ENCODE measurements around the gene TSTD2. TPM values are rescaled to one million over a fixed set of nuclear protein-coding genes. Genes with fewer than 3 reads are reported as not detected.

Gene TSTD2
- total and polyA plus RNA-seq, 4 donors: 9.4 to 26.6 (median 14.1) TPM

- H3K4me3 ChIP-seq: no peak overlapping the region
- 83 to 93% methylated on average over 10 of the region's 10 CpGs for WGBS, 2 donors
- no peaks in the 10 kb centered on the region for H3K9me3 ChIP-seq (ENCODE audit: control insufficient read depth in 4 of 4, insufficient read depth in 3 of 4, low read length in 3 of 4)
- no peak for TF ChIP-seq CTCF (IDR thresholded peaks at IDR 0.05; ENCODE audit: control extremely low read depth, extremely low read depth)
- DNase-seq (no peak), ATAC-seq (ENCODE audit: insufficient read depth, low FRiP score) (no peak)
- no peaks in the 10 kb centered on the region for H3K27me3 ChIP-seq (ENCODE audit: control insufficient read depth in 3 of 3, insufficient read depth in 3 of 3, low read length in 2 of 3)
- peaks cover 16 to 37% (median 26%) of the 10 kb centered on the region in 4 donors for H3K36me3 ChIP-seq (ENCODE audit: control insufficient read depth in 4 of 4, insufficient read depth in 4 of 4, low read length in 4 of 4)
- H3K4me1 ChIP-seq (ENCODE audit: control insufficient read depth in 5 of 5, insufficient read depth in 5 of 5, low read length in 5 of 5): peaks cover 0 to 4% (median 0%) of the 10 kb centered on the region in 5 donors
- no peak overlapping the region for H3K27ac ChIP-seq (ENCODE audit: low read depth in 1 of 2, low read length in 1 of 2)
- H3K9ac ChIP-seq (ENCODE audit: insufficient read depth in 1 of 2, low read length in 2 of 2): no peak overlapping the region
Observed at GRCh38 chr9:97602430-97602829, 30.7 kb downstream of the TSTD2 start.

- H3K4me1 ChIP-seq (ENCODE audit: control insufficient read depth in 5 of 5, insufficient read depth in 5 of 5, low read length in 5 of 5): peaks cover 0 to 4% (median 0%) of the 10 kb centered on the region in 5 donors
- H3K27ac ChIP-seq (ENCODE audit: low read depth in 1 of 2, low read length in 1 of 2): peak overlapping the region in 1 of 2 donors; percentile 69
- TF ChIP-seq CTCF (IDR thresholded peaks at IDR 0.05; ENCODE audit: control extremely low read depth, extremely low read depth): no peak
- WGBS, 2 donors: 94 to 98% methylated on average over 7 of the region's 7 CpGs
- no peak overlapping the region for H3K4me3 ChIP-seq
- peaks cover 13 to 35% (median 23%) of the 10 kb centered on the region in 4 donors for H3K36me3 ChIP-seq (ENCODE audit: control insufficient read depth in 4 of 4, insufficient read depth in 4 of 4, low read length in 4 of 4)
- H3K9ac ChIP-seq (ENCODE audit: insufficient read depth in 1 of 2, low read length in 2 of 2): no peak overlapping the region
- DNase-seq: no peak
- no peaks in the 10 kb centered on the region for H3K9me3 ChIP-seq (ENCODE audit: control insufficient read depth in 4 of 4, insufficient read depth in 3 of 4, low read length in 3 of 4)
- H3K27me3 ChIP-seq (ENCODE audit: control insufficient read depth in 3 of 3, insufficient read depth in 3 of 3, low read length in 2 of 3): no peaks in the 10 kb centered on the region
- no peak for ATAC-seq (ENCODE audit: insufficient read depth, low FRiP score)
Observed at GRCh38 chr9:97601228-97601898, 31.8 kb downstream of the TSTD2 start.

- no peak for TF ChIP-seq CTCF (IDR thresholded peaks at IDR 0.05; ENCODE audit: control extremely low read depth, extremely low read depth)
- Histone ChIP-seq H3K9me3 (ENCODE audit: control insufficient read depth in 4 of 4, insufficient read depth in 3 of 4, low read length in 3 of 4) (no peaks in the 10 kb centered on the region), H3K27me3 (ENCODE audit: control insufficient read depth in 3 of 3, insufficient read depth in 3 of 3, low read length in 2 of 3) (no peaks in the 10 kb centered on the region), H3K9ac (ENCODE audit: insufficient read depth in 1 of 2, low read length in 2 of 2) (no peak overlapping the region), H3K27ac (ENCODE audit: low read depth in 1 of 2, low read length in 1 of 2) (peak overlapping the region in 1 of 2 donors; percentile 69), H3K4me3 (no peak overlapping the region), H3K36me3 (ENCODE audit: control insufficient read depth in 4 of 4, insufficient read depth in 4 of 4, low read length in 4 of 4) (peaks cover 10 to 35% (median 18%) of the 10 kb centered on the region in 4 donors), H3K4me1 (ENCODE audit: control insufficient read depth in 5 of 5, insufficient read depth in 5 of 5, low read length in 5 of 5) (peaks cover 0 to 4% (median 0%) of the 10 kb centered on the region in 5 donors)
- no peak for DNase-seq
- ATAC-seq (ENCODE audit: insufficient read depth, low FRiP score): no peak
- 96 to 99% methylated on average over 8 of the region's 8 CpGs for WGBS, 2 donors
Observed at GRCh38 chr9:97600531-97601227, 32.5 kb downstream of the TSTD2 start.
